HEK293 (cell line): Measurements from ENCODE around the gene MAP3K8.

ENCODE experiments used
- CTCF ChIA-PET: fragments of 350-600 bp; formaldehyde crosslinking; extraction: SDS; loops from one replicate; lab custom pipeline; 2021; ENCODE audit warnings: antibody characterized with exemption; lab: Yijun Ruan, JAX
- POLR2A ChIA-PET: fragments of 300-600 bp; formaldehyde crosslinking; extraction: SDS; loops from one replicate; lab custom pipeline; 2020; ENCODE audit warnings: antibody characterized with exemption, inconsistent platforms; lab: Yijun Ruan, JAX
- H3K27ac ChIP-seq: fragments of 200-500 bp; sonication (Bioruptor generic); 2 replicates; pipeline ENCODE4 v1.5.1; 2014; ENCODE audit warnings: low read depth, low read length, control low read depth, inconsistent platforms; ENCODE audit errors: extremely low read depth
- H3K36me3 ChIP-seq, 2 experiments: fragments of 200-500 bp in 1 of 2; sonication (Bioruptor generic) in 1 of 2; 1 replicate in 1 of 2; 2 replicates in 1 of 2; pipeline ENCODE4 v1.5.1; 2014 to 2017; ENCODE audit warnings: inconsistent platforms in 2 of 2, low read length in 2 of 2; ENCODE audit not compliant: control insufficient read depth in 2 of 2, insufficient read depth in 1 of 2
- H3K4me1 ChIP-seq: fragments of 200-500 bp; sonication (Bioruptor generic); 2 replicates; pipeline ENCODE4 v1.5.1; 2014; ENCODE audit warnings: mild to moderate bottlenecking, low read length, inconsistent platforms; ENCODE audit not compliant: control insufficient read depth, insufficient read depth
- H3K4me3 ChIP-seq: 2 replicates; pipeline ENCODE4 v1.5.1; 2011; ENCODE audit warnings: low read depth, mild to moderate bottlenecking, control low read depth, low read length, moderate library complexity
- H3K9me3 ChIP-seq: fragments of 200-500 bp; sonication (Bioruptor generic); 2 replicates; pipeline ENCODE4 v1.5.1; 2014; ENCODE audit warnings: low read depth, low read length, inconsistent platforms; ENCODE audit not compliant: control insufficient read depth, insufficient read depth
- FEZF1 ChIP-seq: fragments of 450-650 bp; formaldehyde crosslinking; IDR thresholded peaks from 2 replicates; pipeline ENCODE4 v1.5.1; 2016; ENCODE audit warnings: missing biosample characterization, missing genetic modification characterization
- GLI4 ChIP-seq: fragments of 450-650 bp; formaldehyde crosslinking; IDR thresholded peaks from 2 replicates; pipeline ENCODE4 v1.5.1; 2016; ENCODE audit warnings: missing biosample characterization, missing genetic modification characterization
- KLF1 ChIP-seq: fragments of 450-650 bp; formaldehyde crosslinking; IDR thresholded peaks from 2 replicates; pipeline ENCODE4 v1.5.1; 2016; ENCODE audit warnings: missing biosample characterization, missing genetic modification characterization
- SCRT1 ChIP-seq: fragments of 450-650 bp; formaldehyde crosslinking; IDR thresholded peaks from 2 replicates; pipeline ENCODE4 v1.5.1; 2016; ENCODE audit warnings: missing biosample characterization, missing genetic modification characterization, borderline replicate concordance
- SP3 ChIP-seq: fragments of 450-650 bp; formaldehyde crosslinking; IDR thresholded peaks from 2 replicates; pipeline ENCODE4 v1.5.1; 2016; ENCODE audit warnings: missing biosample characterization, missing genetic modification characterization
- ZBTB26 ChIP-seq: fragments of 450-650 bp; formaldehyde crosslinking; optimal IDR thresholded peaks from 2 replicates; pipeline ENCODE3; 2016; ENCODE audit warnings: missing biosample characterization, mild to moderate bottlenecking, missing genetic modification characterization
- ZIC2 ChIP-seq: fragments of 450-650 bp; formaldehyde crosslinking; IDR thresholded peaks from 2 replicates; pipeline ENCODE4 v1.5.1; 2016; ENCODE audit warnings: missing biosample characterization, missing genetic modification characterization
- ZNF10 ChIP-seq: fragments of 450-650 bp; formaldehyde crosslinking; IDR thresholded peaks from 2 replicates; pipeline ENCODE4 v1.5.1; 2017; ENCODE audit warnings: missing biosample characterization, missing genetic modification characterization
- ZNF121 ChIP-seq: fragments of 450-650 bp; formaldehyde crosslinking; IDR thresholded peaks from 2 replicates; pipeline ENCODE4 v1.5.1; 2016; ENCODE audit warnings: missing biosample characterization, missing genetic modification characterization
- ZNF133 ChIP-seq: fragments of 450-650 bp; formaldehyde crosslinking; IDR thresholded peaks from 2 replicates; pipeline ENCODE4 v1.5.1; 2016; ENCODE audit warnings: missing biosample characterization, missing genetic modification characterization
- ZNF169 ChIP-seq: fragments of 450-650 bp; formaldehyde crosslinking; IDR thresholded peaks from 2 replicates; pipeline ENCODE4 v1.5.1; 2016; ENCODE audit warnings: missing biosample characterization, missing genetic modification characterization
- ZNF24 ChIP-seq: fragments of 450-650 bp; formaldehyde crosslinking; IDR thresholded peaks from 2 replicates; pipeline ENCODE4 v1.5.1; 2016; ENCODE audit warnings: missing biosample characterization, missing genetic modification characterization
- ZNF354C ChIP-seq: fragments of 450-650 bp; formaldehyde crosslinking; IDR thresholded peaks from 2 replicates; pipeline ENCODE4 v1.5.1; 2016; ENCODE audit warnings: missing biosample characterization, missing genetic modification characterization, low read depth, borderline replicate concordance
- ZNF366 ChIP-seq: fragments of 450-650 bp; formaldehyde crosslinking; conservative IDR thresholded peaks from 2 replicates; pipeline ENCODE4 v1.5.1; 2016; ENCODE audit warnings: missing biosample characterization, missing genetic modification characterization
- ZNF488 ChIP-seq: fragments of 450-650 bp; formaldehyde crosslinking; IDR thresholded peaks from 2 replicates; pipeline ENCODE4 v1.5.1; 2016; ENCODE audit warnings: missing biosample characterization, missing genetic modification characterization
- ZNF518A ChIP-seq: fragments of 450-650 bp; formaldehyde crosslinking; conservative IDR thresholded peaks from 2 replicates; pipeline ENCODE4 v1.5.1; 2016; ENCODE audit warnings: low read depth, missing biosample characterization, missing genetic modification characterization
- ZNF521 ChIP-seq: fragments of 450-650 bp; formaldehyde crosslinking; IDR thresholded peaks from 2 replicates; pipeline ENCODE4 v1.5.1; 2017; ENCODE audit warnings: missing biosample characterization, mild to moderate bottlenecking, missing genetic modification characterization
- ZNF549 ChIP-seq: fragments of 450-650 bp; IDR thresholded peaks from 2 replicates; pipeline ENCODE4 v1.5.1; 2018; ENCODE audit warnings: missing biosample characterization, missing genetic modification characterization, mild to moderate bottlenecking, inconsistent platforms, moderate library complexity
- ZSCAN30 ChIP-seq: fragments of 450-650 bp; IDR thresholded peaks from 2 replicates; pipeline ENCODE4 v1.5.1; 2018; ENCODE audit warnings: missing biosample characterization, mild to moderate bottlenecking, missing genetic modification characterization, moderate library complexity
- TF ChIP-seq, protein P1 (sequence below): fragments of 450-650 bp; formaldehyde crosslinking; IDR thresholded peaks from 2 replicates; pipeline ENCODE4 v1.5.1; 2017; ENCODE audit warnings: missing biosample characterization, missing genetic modification characterization

The MAP3K8 gene

DNA sequence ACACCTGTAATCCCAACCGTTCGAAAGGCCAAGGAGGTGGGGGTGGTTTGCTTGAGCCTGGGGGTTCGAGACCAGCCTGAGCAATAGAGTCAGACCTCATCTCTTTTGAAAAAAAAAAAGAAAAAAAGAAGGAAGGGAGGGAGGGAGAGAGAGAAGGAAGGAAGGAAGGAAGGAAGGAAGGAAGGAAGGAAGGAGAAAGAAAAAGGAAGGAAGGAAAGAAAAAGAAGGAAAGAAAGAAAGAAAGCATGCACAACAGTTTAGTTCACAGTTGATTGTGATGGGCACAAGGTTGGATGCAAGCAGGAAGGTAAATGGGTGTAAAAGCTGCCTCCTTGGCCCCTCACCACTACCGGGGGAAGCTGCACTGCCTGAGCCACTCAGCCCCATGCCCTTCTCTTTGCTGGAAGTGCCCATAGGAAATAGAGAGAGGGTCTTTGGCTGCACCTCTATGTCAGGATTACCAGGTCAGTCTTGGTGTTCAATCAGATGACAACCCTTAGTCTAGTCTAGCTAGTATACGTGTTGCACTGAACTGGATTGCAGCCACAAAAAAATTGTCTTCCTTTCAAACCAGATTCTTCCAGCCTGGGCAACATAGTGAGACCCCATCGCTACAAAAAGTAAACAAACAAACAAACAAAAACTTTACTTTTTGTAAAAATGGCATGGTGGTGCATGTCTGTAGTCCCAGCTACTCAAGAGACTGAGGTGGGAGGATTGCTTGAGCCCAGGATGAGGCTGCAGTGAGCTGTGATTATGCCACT is 20.0 kb downstream of the MAP3K8 start:
- no peaks in the 10 kb centered on the region for H3K4me1 ChIP-seq
- H3K27ac ChIP-seq = no peak overlapping the region
- H3K4me3 ChIP-seq = no peak overlapping the region
- TF ChIP-seq ZNF354C (tag by site-specific recombination) (no peak), ZNF169 (no peak), ZNF366 (tag by site-specific recombination) (peak; percentile 79), GLI4 (no peak), ZNF121 (tag by site-specific recombination) (peak; percentile 69; the same call in 1 of the 2 replicates), ZNF549 (no peak), ZNF488 (tag by site-specific recombination) (no peak), ZNF24 (no peak)
- peaks cover 28 to 56% of the 10 kb centered on the region in 2 experiments for H3K36me3 ChIP-seq
- POLR2A ChIA-PET = no interaction called here
- CTCF ChIA-PET = interaction anchor here (1.0 kb wide), 1 partner anchor 40 kb away, joined by 4 read pairs; no protein-coding TSS in a partner anchor
- H3K9me3 ChIP-seq = no peaks in the 10 kb centered on the region

- no peak overlapping the region for H3K4me3 ChIP-seq
- CTCF ChIA-PET = interaction anchor here (1.0 kb wide), 1 partner anchor 39 kb away, joined by 4 read pairs; no protein-coding TSS in a partner anchor
- no peak overlapping the region for H3K27ac ChIP-seq
- H3K9me3 ChIP-seq = no peaks in the 10 kb centered on the region
- peaks cover 24 to 58% of the 10 kb centered on the region in 2 experiments for H3K36me3 ChIP-seq
- POLR2A ChIA-PET = no interaction called here
- H3K4me1 ChIP-seq = no peaks in the 10 kb centered on the region
- TF ChIP-seq ZNF133 (tag by site-specific recombination) = no peak
- TF ChIP-seq ZNF518A = no peak
These were observed 20.9 kb downstream of the MAP3K8 start for GRCh38 chr10:30454744-30455510.

GRCh38 chr10:30455816-30456215 is 21.8 kb downstream of the MAP3K8 start:
- no peak overlapping the region for H3K4me3 ChIP-seq
- POLR2A ChIA-PET = interaction anchor here (1.0 kb wide), 1 partner anchor 22 kb away, joined by 4 read pairs; the partner anchor contains the start of gene MAP3K8

More at GRCh38 chr10:30455816-30456215, 21.8 kb downstream of the MAP3K8 start:
- no peaks in the 10 kb centered on the region for H3K9me3 ChIP-seq
- TF ChIP-seq ZNF366 (tag by site-specific recombination) = no peak
- no peak for TF ChIP-seq SP3 (tag by site-specific recombination)
- TF ChIP-seq SCRT1 (tag by site-specific recombination) = no peak
- TF ChIP-seq ZNF521 (tag by site-specific recombination) = no peak
- TF ChIP-seq ZNF24 = no peak
- no peak for TF ChIP-seq ZNF10
- TF ChIP-seq, protein P1, sequence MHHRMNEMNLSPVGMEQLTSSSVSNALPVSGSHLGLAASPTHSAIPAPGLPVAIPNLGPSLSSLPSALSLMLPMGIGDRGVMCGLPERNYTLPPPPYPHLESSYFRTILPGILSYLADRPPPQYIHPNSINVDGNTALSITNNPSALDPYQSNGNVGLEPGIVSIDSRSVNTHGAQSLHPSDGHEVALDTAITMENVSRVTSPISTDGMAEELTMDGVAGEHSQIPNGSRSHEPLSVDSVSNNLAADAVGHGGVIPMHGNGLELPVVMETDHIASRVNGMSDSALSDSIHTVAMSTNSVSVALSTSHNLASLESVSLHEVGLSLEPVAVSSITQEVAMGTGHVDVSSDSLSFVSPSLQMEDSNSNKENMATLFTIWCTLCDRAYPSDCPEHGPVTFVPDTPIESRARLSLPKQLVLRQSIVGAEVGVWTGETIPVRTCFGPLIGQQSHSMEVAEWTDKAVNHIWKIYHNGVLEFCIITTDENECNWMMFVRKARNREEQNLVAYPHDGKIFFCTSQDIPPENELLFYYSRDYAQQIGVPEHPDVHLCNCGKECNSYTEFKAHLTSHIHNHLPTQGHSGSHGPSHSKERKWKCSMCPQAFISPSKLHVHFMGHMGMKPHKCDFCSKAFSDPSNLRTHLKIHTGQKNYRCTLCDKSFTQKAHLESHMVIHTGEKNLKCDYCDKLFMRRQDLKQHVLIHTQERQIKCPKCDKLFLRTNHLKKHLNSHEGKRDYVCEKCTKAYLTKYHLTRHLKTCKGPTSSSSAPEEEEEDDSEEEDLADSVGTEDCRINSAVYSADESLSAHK = no peak
- no peak for TF ChIP-seq KLF1 (tag by site-specific recombination)
- no peak for TF ChIP-seq ZBTB26 (tag by site-specific recombination)
- TF ChIP-seq ZSCAN30 (tag by site-specific recombination) = no peak
- TF ChIP-seq ZIC2 (tag by site-specific recombination) = no peak
- TF ChIP-seq FEZF1 (tag by site-specific recombination) = no peak
- H3K27ac ChIP-seq = no peak overlapping the region
- no peaks in the 10 kb centered on the region for H3K4me1 ChIP-seq
- peaks cover 20 to 59% of the 10 kb centered on the region in 2 experiments for H3K36me3 ChIP-seq
- CTCF ChIA-PET = interaction anchor here (1.0 kb wide), 1 partner anchor 135 kb away, joined by 3 read pairs; no protein-coding TSS in a partner anchor
